ENCODE data around the gene SRSF5.

Gene SRSF5

DNA sequence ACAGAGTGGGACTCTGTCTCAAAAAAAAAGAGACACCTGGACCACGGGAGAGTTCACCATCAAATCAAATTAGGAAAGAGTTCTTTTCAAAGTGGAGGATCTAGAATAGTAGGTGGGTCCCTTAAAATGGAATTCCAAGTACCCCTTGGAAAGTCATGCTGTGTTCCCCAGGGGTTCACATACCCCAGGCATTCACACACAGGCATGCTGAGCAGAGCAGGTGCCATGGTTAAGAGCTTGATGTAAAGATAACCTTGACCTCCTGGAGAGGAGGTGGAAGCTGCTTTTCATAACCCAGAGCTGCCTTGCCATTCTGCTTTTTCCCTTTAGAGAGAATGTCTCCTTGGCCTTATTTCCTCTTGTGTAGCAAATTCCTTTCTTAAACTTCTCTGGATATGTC, 14.2 kb upstream of the SRSF5 start:
- H3K4me3 ChIP-seq (ENCODE audit: low read length): no peak overlapping the region
- no peaks in the 10 kb centered on the region for H3K4me1 ChIP-seq (ENCODE audit: control insufficient read depth, insufficient read depth, low read length)
- no peak for DNase-seq (ENCODE audit: low read depth)
- no peaks in the 10 kb centered on the region for H3K36me3 ChIP-seq (ENCODE audit: control insufficient read depth, insufficient read depth, low read length, severe bottlenecking)
- H3K27me3 ChIP-seq (replicated peaks; ENCODE audit: control insufficient read depth, insufficient read depth, low read length): no peaks in the 10 kb centered on the region
- H3K9ac ChIP-seq (ENCODE audit: low read length): no peak overlapping the region
- H3K9me3 ChIP-seq (ENCODE audit: control insufficient read depth, low read length): no peaks in the 10 kb centered on the region

DNA sequence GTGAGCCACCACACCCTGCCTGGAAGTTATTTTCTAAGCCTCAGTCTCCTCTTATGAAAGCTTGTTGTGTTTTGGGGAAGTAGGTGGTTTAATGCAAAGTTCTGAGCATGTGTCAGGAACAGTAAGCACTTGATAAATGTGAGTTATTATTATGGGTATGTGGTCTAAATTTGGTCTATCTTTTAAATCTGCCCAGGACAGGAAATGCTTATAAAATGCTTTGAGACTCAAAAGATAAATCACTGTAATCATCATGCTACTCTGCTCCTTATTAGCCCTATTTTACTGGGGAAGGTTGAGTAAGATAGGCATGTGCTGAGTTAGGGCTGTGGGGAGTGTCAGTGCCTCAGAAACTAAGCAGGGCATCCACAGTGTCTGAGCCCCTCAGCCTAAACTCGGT, 13.1 kb upstream of the SRSF5 start:
- Histone ChIP-seq H3K27me3 (replicated peaks; ENCODE audit: control insufficient read depth, insufficient read depth, low read length) (no peaks in the 10 kb centered on the region), H3K9me3 (ENCODE audit: control insufficient read depth, low read length) (no peaks in the 10 kb centered on the region), H3K36me3 (ENCODE audit: control insufficient read depth, insufficient read depth, low read length, severe bottlenecking) (no peaks in the 10 kb centered on the region), H3K4me1 (ENCODE audit: control insufficient read depth, insufficient read depth, low read length) (no peaks in the 10 kb centered on the region), H3K9ac (ENCODE audit: low read length) (no peak overlapping the region), H3K4me3 (ENCODE audit: low read length) (no peak overlapping the region)
- no peak for DNase-seq (ENCODE audit: low read depth)

DNA sequence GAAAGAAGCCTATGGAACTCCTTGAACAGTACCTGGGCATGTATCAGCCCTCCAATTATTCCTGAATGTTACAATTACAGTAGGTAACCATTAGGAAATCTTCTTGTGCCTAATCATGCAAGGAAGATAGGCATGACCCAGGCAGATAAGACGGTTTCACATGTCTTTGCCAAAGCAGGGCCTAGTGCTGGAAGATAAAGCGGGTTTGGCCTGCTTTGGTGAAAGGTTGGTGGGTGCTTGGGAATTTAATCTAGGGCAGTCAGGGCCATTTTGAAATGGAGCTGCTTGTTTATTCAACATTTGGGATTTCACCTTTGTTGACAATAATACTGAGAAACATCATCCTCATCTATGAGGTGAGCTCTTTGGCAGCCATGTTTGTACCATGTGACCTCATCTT, 12.5 kb upstream of the SRSF5 start:
- Histone ChIP-seq H3K4me3 (ENCODE audit: low read length) (no peak overlapping the region), H3K4me1 (ENCODE audit: control insufficient read depth, insufficient read depth, low read length) (no peaks in the 10 kb centered on the region)
- no peak for DNase-seq (ENCODE audit: low read depth)

DNA sequence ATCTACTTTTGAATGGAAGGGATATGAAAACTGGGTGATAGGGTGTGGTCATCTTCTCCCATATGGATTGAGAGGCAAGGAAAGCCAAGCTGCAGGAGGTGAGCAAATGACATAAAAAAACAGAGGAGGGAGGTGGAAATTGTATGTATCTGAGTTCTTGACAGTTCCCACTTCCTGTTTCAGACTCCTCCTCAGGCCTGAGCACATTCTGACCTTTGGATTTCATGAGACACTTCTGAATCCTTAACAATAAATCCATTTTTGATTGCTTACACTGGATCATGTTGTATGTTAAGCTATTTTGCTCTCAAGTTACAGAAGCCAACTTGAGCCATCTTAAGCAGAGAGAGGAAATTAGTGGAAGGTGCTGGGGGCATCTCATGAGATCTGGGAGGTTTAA, 11.6 kb upstream of the SRSF5 start:
- Histone ChIP-seq H3K36me3 (ENCODE audit: control insufficient read depth, insufficient read depth, low read length, severe bottlenecking) (no peaks in the 10 kb centered on the region), H3K9me3 (ENCODE audit: control insufficient read depth, low read length) (no peaks in the 10 kb centered on the region), H3K27me3 (replicated peaks; ENCODE audit: control insufficient read depth, insufficient read depth, low read length) (no peaks in the 10 kb centered on the region), H3K4me1 (ENCODE audit: control insufficient read depth, insufficient read depth, low read length) (no peaks in the 10 kb centered on the region), H3K9ac (ENCODE audit: low read length) (no peak overlapping the region), H3K4me3 (ENCODE audit: low read length) (no peak overlapping the region)
- no peak for DNase-seq (ENCODE audit: low read depth)

More for the DNA sequence above, 12.5 kb upstream of the SRSF5 start:
- Histone ChIP-seq H3K9me3 (ENCODE audit: control insufficient read depth, low read length) (no peaks in the 10 kb centered on the region), H3K27me3 (replicated peaks; ENCODE audit: control insufficient read depth, insufficient read depth, low read length) (no peaks in the 10 kb centered on the region), H3K36me3 (ENCODE audit: control insufficient read depth, insufficient read depth, low read length, severe bottlenecking) (no peaks in the 10 kb centered on the region), H3K9ac (ENCODE audit: low read length) (no peak overlapping the region)

DNA sequence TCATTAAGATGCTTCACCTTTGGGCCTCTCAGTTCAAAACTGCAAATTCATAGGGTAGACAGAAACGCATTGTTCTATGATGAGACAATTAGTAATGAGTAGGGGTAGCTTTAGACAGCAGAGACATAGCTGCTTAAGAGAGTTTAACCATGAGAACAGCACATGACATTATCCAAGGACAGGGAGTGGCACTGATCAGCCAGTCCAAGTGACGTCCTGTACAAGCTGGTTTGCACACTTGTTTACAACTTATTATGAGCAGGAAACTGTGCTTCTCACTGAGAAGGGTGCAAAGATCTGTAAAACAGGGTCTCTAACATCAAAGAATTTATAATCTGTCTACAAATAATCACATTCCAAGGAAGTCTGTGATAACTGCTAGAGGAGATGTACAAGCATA, 11.2 kb upstream of the SRSF5 start:
- H3K36me3 ChIP-seq (ENCODE audit: control insufficient read depth, insufficient read depth, low read length, severe bottlenecking): no peaks in the 10 kb centered on the region
- H3K4me1 ChIP-seq (ENCODE audit: control insufficient read depth, insufficient read depth, low read length): no peaks in the 10 kb centered on the region
- DNase-seq (ENCODE audit: low read depth): no peak
- no peak overlapping the region for H3K4me3 ChIP-seq (ENCODE audit: low read length)
- H3K9ac ChIP-seq (ENCODE audit: low read length): no peak overlapping the region
- H3K27me3 ChIP-seq (replicated peaks; ENCODE audit: control insufficient read depth, insufficient read depth, low read length): no peaks in the 10 kb centered on the region
- no peaks in the 10 kb centered on the region for H3K9me3 ChIP-seq (ENCODE audit: control insufficient read depth, low read length)

DNA sequence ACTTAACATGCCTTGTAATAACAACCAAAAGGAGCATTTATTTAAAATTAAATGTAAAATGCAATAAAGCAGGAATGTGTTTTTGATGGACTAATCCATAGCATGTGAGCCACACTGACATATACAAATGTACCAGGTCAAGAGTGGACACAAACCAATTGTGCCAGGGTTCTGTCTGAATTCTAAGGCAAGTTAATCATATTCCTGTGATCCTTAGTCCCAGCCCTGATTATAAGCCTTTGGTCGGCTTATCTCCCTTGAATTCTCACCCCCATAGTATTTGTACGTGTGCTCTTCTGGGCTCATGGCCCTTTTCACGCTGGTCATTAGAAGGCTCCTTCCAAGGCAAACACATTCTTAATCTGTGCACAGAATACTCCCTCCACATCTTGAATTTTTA, 10.6 kb upstream of the SRSF5 start:
- DNase-seq (ENCODE audit: low read depth): no peak
- Histone ChIP-seq H3K4me1 (ENCODE audit: control insufficient read depth, insufficient read depth, low read length) (no peaks in the 10 kb centered on the region), H3K36me3 (ENCODE audit: control insufficient read depth, insufficient read depth, low read length, severe bottlenecking) (no peaks in the 10 kb centered on the region), H3K9ac (ENCODE audit: low read length) (no peak overlapping the region), H3K9me3 (ENCODE audit: control insufficient read depth, low read length) (no peaks in the 10 kb centered on the region), H3K27me3 (replicated peaks; ENCODE audit: control insufficient read depth, insufficient read depth, low read length) (no peaks in the 10 kb centered on the region), H3K4me3 (ENCODE audit: low read length) (no peak overlapping the region)

DNA sequence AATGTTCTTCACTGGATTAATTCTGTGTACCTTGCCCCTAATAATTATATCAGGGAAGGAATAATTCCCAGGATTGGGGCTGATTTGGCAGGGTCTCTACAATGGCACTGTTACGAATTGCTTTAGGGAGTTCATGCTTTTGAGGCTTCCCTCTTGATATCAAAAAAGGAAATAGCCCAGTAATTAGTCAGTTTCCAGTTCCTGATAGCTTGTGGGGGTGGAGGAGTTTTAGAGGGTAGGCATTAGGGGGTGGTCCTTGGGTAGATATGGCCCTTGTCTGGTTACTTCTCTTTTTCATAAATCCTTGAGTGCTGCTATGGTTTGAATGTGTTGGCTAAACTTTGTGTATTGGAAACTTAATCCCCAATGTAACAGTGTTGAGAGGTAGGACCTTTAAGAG, 6.1 kb upstream of the SRSF5 start:
- H3K4me3 ChIP-seq (ENCODE audit: low read length): no peak overlapping the region
- H3K27me3 ChIP-seq (replicated peaks; ENCODE audit: control insufficient read depth, insufficient read depth, low read length): no peaks in the 10 kb centered on the region
- no peak overlapping the region for H3K9ac ChIP-seq (ENCODE audit: low read length)
- H3K4me1 ChIP-seq (ENCODE audit: control insufficient read depth, insufficient read depth, low read length): no peaks in the 10 kb centered on the region
- H3K36me3 ChIP-seq (ENCODE audit: control insufficient read depth, insufficient read depth, low read length, severe bottlenecking): no peaks in the 10 kb centered on the region
- no peaks in the 10 kb centered on the region for H3K9me3 ChIP-seq (ENCODE audit: control insufficient read depth, low read length)
- DNase-seq (ENCODE audit: low read depth): no peak

DNA sequence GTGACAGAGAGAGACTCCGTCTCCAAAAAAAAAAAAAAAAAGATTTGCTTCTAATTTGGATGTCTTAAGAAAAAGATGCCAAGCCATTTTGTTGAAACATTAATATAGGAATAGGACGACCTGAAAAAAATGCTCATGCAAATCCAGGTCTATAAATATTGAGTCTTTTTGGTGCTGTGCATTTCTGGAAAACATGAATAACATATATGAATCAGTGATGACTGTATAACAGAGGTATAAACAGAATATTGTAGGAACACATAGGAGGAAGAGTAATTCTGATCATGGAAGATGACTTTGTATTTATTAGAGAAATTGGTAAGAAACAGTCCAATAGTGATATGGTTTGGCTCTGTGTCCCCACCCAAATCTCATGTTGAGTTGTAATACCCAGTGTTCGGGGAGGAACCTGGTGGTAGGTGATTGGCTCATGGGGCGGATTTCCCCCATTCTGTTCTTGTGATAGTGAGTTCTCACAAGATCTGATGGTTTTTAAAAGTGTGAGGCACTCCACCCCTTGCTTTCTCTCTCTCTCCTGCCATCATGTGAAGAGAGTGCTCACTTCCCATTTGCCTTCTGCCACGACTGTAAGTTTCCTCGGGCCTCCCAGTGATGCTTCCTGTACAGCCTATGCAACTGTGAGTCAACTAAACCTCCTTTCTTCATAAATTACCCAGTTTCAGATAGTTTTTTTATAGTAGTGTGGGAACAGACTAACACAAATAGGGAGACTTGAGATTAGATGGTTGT, 3.0 kb upstream of the SRSF5 start:
- Histone ChIP-seq H3K36me3 (ENCODE audit: control insufficient read depth, insufficient read depth, low read length, severe bottlenecking) (peaks cover 12% of the 10 kb centered on the region), H3K9me3 (ENCODE audit: control insufficient read depth, low read length) (no peaks in the 10 kb centered on the region), H3K9ac (ENCODE audit: low read length) (no peak overlapping the region), H3K27me3 (replicated peaks; ENCODE audit: control insufficient read depth, insufficient read depth, low read length) (no peaks in the 10 kb centered on the region), H3K4me3 (ENCODE audit: low read length) (no peak overlapping the region), H3K4me1 (ENCODE audit: control insufficient read depth, insufficient read depth, low read length) (peaks cover 14% of the 10 kb centered on the region)
- no peak for DNase-seq (ENCODE audit: low read depth)

DNA sequence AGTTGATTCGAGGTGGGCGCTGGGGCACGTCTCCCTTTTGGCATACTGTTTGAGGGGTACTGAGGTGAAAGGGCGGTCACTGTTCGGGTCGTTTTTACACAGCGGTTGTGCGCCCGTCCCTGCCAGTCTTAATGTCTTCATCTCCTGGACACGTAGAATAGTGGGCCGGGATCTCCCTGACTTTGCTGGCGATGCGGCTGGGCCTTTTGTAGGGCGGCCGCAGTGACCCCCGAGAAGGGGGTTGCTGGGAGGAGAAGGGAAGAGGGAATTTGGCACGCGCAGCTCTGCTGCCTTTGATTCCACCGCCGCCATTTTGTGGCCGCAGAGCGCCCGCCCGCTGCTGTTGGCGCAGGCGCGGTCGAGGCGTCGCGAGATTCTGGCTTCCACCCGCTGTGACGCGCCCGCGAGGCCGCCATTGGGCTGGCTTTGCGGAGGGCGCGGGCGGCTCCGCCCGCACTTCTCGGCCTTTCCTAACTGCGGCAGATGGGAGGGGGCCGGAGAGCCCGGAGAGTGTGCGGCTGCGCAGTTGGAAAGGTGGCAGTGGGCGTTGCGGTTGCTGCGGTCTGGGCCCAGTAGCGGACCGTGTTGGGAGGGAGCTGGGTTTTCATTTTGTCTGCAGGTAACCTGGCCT, 542 bp downstream of the SRSF5 start:
- Histone ChIP-seq H3K4me1 (ENCODE audit: control insufficient read depth, insufficient read depth, low read length) (peaks cover 31% of the 10 kb centered on the region), H3K9ac (ENCODE audit: low read length) (peak overlapping the region; percentile 97), H3K27me3 (replicated peaks; ENCODE audit: control insufficient read depth, insufficient read depth, low read length) (no peaks in the 10 kb centered on the region), H3K4me3 (ENCODE audit: low read length) (peak overlapping the region; percentile 94), H3K9me3 (ENCODE audit: control insufficient read depth, low read length) (no peaks in the 10 kb centered on the region), H3K36me3 (ENCODE audit: control insufficient read depth, insufficient read depth, low read length, severe bottlenecking) (peaks cover 47% of the 10 kb centered on the region)
- peak; percentile 96 for DNase-seq (ENCODE audit: low read depth)

DNA sequence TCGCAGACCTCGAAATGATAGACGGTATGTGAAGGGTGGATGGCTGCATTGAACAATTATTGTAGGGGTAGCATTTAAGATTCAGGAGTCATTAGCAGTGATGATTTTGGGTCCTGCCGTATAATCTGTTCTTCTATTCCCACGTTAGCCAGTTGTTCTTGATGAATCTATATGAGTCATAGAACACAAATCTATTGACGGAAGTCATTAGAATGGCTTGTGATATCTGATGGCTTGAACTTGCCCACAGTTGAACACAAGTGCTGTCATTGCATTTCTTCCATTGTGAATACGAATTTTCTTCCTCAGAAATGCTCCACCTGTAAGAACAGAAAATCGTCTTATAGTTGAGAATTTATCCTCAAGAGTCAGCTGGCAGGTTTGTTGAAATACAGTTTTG, 1.9 kb downstream of the SRSF5 start:
- peak overlapping the region; percentile 94 for H3K4me3 ChIP-seq (ENCODE audit: low read length)

DNA sequence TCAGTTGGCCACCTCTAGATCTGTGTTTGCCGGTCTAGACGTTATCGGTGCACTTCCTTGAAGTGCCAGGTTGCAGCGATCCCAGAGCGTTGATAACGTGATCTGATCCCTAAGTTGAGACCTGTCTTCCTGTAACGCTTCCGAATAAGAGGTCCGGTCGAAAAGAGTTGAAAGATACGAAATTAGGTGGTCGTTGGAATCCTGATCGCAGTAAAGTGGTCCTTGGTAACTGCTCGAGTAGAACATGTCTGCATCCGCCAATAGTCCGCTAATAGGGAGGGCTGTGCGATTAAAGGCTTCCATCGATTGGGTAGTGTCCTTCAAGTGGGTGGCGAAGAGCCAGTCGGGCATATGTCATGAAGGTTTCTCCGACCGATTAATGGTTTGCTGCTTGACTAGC, 2.7 kb downstream of the SRSF5 start:
- no peak overlapping the region for H3K9ac ChIP-seq (ENCODE audit: low read length)
- peaks cover 69% of the 10 kb centered on the region for H3K36me3 ChIP-seq (ENCODE audit: control insufficient read depth, insufficient read depth, low read length, severe bottlenecking)
- no peak for DNase-seq (ENCODE audit: low read depth)
- no peaks in the 10 kb centered on the region for H3K9me3 ChIP-seq (ENCODE audit: control insufficient read depth, low read length)
- no peaks in the 10 kb centered on the region for H3K27me3 ChIP-seq (replicated peaks; ENCODE audit: control insufficient read depth, insufficient read depth, low read length)
- H3K4me1 ChIP-seq (ENCODE audit: control insufficient read depth, insufficient read depth, low read length): peaks cover 31% of the 10 kb centered on the region
- H3K4me3 ChIP-seq (ENCODE audit: low read length): peak overlapping the region; percentile 94

More for the DNA sequence above, 1.9 kb downstream of the SRSF5 start:
- no peaks in the 10 kb centered on the region for H3K27me3 ChIP-seq (replicated peaks; ENCODE audit: control insufficient read depth, insufficient read depth, low read length)
- H3K4me1 ChIP-seq (ENCODE audit: control insufficient read depth, insufficient read depth, low read length): peaks cover 31% of the 10 kb centered on the region
- no peak overlapping the region for H3K9ac ChIP-seq (ENCODE audit: low read length)
- H3K9me3 ChIP-seq (ENCODE audit: control insufficient read depth, low read length): no peaks in the 10 kb centered on the region
- H3K36me3 ChIP-seq (ENCODE audit: control insufficient read depth, insufficient read depth, low read length, severe bottlenecking): peaks cover 61% of the 10 kb centered on the region
- DNase-seq (ENCODE audit: low read depth): no peak
